ENCODE results near the gene ZNF83. TPM values are rescaled to one million over a fixed set of nuclear protein-coding genes. Genes with fewer than 3 reads are reported as not detected.
A peak's percentile ranks its signal among the peaks of the same experiment; 100 is the strongest.

Gene ZNF83
- polyA plus RNA-seq, 1 donor from 2014 or later = 69.3 TPM

- TF ChIP-seq TAF1 (IDR thresholded peaks at IDR 0.05; ENCODE audit: low read depth) = no peak
- TF ChIP-seq REST (IDR thresholded peaks at IDR 0.05; ENCODE audit: borderline replicate concordance) = no peak
- TF ChIP-seq MXI1 (conservative IDR thresholded peaks at IDR 0.05; ENCODE audit: poor library complexity, severe bottlenecking) = no peak
- no peak for TF ChIP-seq RAD21 (conservative IDR thresholded peaks at IDR 0.05)
- TF ChIP-seq CTCF (IDR thresholded peaks at IDR 0.05; ENCODE audit: poor library complexity, severe bottlenecking) = no peak
- TF ChIP-seq EZH2 (IDR thresholded peaks at IDR 0.05; ENCODE audit: borderline replicate concordance, insufficient read depth, low read length, poor library complexity, severe bottlenecking) = no peak
- no peak for TF ChIP-seq EP300 (conservative IDR thresholded peaks at IDR 0.05; ENCODE audit: poor library complexity, severe bottlenecking)
- TF ChIP-seq POLR2AphosphoS5 (IDR thresholded peaks at IDR 0.05) = no peak
- no peak for TF ChIP-seq SMC3 (conservative IDR thresholded peaks at IDR 0.05; ENCODE audit: poor library complexity)
Observed at GRCh38 chr19:52639996-52640395, 1.8 kb upstream of the ZNF83 start.

GRCh38 chr19:52638601-52639000 is 446 bp upstream of the ZNF83 start:
- TF ChIP-seq EP300 (conservative IDR thresholded peaks at IDR 0.05; ENCODE audit: poor library complexity, severe bottlenecking) (no peak), RAD21 (conservative IDR thresholded peaks at IDR 0.05) (peak; percentile 26)

More at GRCh38 chr19:52639996-52640395, 1.8 kb upstream of the ZNF83 start:
- Histone ChIP-seq H2AFZ (ENCODE audit: low read depth, low read length) (no peak overlapping the region), H3K9me2 (ENCODE audit: insufficient read depth, low read length) (no peaks in the 10 kb centered on the region), H4K20me1 (ENCODE audit: insufficient read depth) (no peaks in the 10 kb centered on the region), H3K9me3 (ENCODE audit: low read length) (no peaks in the 10 kb centered on the region), H3K27ac (ENCODE audit: low read length) (no peak overlapping the region), H3K27me3 (ENCODE audit: insufficient read depth, low read depth, low read length) (no peaks in the 10 kb centered on the region), H3K4me2 (ENCODE audit: low read length) (no peak overlapping the region), H3K9ac (ENCODE audit: low read length) (no peak overlapping the region), H3K4me3 (ENCODE audit: low read length) (no peak overlapping the region), H3F3A (ENCODE audit: insufficient read depth, low read length, poor library complexity, severe bottlenecking) (no peaks in the 10 kb centered on the region), H3K36me3 (ENCODE audit: insufficient read depth, low read length) (no peaks in the 10 kb centered on the region), H3K79me2 (replicated peaks; ENCODE audit: insufficient read depth, low read length) (no peaks in the 10 kb centered on the region)

More at GRCh38 chr19:52638601-52639000, 446 bp upstream of the ZNF83 start:
- Histone ChIP-seq H3K4me2 (ENCODE audit: low read length) (peak overlapping the region; percentile 69), H3K27me3 (ENCODE audit: insufficient read depth, low read depth, low read length) (no peaks in the 10 kb centered on the region), H3K4me3 (ENCODE audit: low read length) (peak overlapping the region; percentile 78), H3K9me3 (ENCODE audit: low read length) (no peaks in the 10 kb centered on the region), H3K79me2 (replicated peaks; ENCODE audit: insufficient read depth, low read length) (no peaks in the 10 kb centered on the region), H2AFZ (ENCODE audit: low read depth, low read length) (peak overlapping the region; percentile 74), H3F3A (ENCODE audit: insufficient read depth, low read length, poor library complexity, severe bottlenecking) (no peaks in the 10 kb centered on the region), H3K9me2 (ENCODE audit: insufficient read depth, low read length) (no peaks in the 10 kb centered on the region), H3K36me3 (ENCODE audit: insufficient read depth, low read length) (no peaks in the 10 kb centered on the region), H4K20me1 (ENCODE audit: insufficient read depth) (no peaks in the 10 kb centered on the region), H3K9ac (ENCODE audit: low read length) (peak overlapping the region; percentile 62), H3K27ac (ENCODE audit: low read length) (no peak overlapping the region)

Data from neural cell (in vitro differentiated cells).